Measurements from ENCODE around the gene BAIAP2. TPM values are rescaled to one million over a fixed set of nuclear protein-coding genes. Genes with fewer than 3 reads are reported as not detected.
"Not testable (repeated sequence)": the region's sequence is repeated elsewhere in the genome, so short reads cannot be mapped to it uniquely, and the experiment has no call there.

BAIAP2 gene
- total and polyA plus RNA-seq, 2 donors from 2014 or later, result 44.5 to 45.8 TPM

DNA sequence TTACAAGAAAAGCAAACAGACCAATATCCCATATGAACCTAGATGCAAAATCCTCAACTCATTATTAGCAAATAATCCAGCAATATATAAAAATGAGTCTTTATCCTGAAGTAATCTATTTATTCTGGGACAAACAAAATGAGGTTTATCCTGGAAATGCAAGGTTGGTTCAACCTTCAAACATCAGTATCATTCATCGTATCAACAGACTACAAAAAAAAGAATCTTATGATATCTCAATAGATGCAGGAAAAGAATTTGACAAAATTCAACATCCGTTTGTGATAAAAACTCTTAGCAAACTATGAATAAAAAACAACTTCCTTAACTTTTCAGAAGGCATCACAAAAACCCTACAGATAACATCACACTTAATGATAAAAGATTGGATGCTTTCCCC, 18.4 kb upstream of the BAIAP2 start:
- no peak overlapping the region for H3K9ac ChIP-seq (ENCODE audit: low read length in 3 of 3)
- H3K36me3 ChIP-seq (ENCODE audit: control insufficient read depth in 2 of 3, insufficient read depth in 3 of 3, low read length in 3 of 3), result no peaks in the 10 kb centered on the region
- TF ChIP-seq, protein P1, sequence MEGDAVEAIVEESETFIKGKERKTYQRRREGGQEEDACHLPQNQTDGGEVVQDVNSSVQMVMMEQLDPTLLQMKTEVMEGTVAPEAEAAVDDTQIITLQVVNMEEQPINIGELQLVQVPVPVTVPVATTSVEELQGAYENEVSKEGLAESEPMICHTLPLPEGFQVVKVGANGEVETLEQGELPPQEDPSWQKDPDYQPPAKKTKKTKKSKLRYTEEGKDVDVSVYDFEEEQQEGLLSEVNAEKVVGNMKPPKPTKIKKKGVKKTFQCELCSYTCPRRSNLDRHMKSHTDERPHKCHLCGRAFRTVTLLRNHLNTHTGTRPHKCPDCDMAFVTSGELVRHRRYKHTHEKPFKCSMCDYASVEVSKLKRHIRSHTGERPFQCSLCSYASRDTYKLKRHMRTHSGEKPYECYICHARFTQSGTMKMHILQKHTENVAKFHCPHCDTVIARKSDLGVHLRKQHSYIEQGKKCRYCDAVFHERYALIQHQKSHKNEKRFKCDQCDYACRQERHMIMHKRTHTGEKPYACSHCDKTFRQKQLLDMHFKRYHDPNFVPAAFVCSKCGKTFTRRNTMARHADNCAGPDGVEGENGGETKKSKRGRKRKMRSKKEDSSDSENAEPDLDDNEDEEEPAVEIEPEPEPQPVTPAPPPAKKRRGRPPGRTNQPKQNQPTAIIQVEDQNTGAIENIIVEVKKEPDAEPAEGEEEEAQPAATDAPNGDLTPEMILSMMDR (IDR thresholded peaks at IDR 0.05; ENCODE audit: borderline replicate concordance, extremely low read depth, insufficient read depth), result no peak
- no peak overlapping the region for H3K27ac ChIP-seq (ENCODE audit: low read depth in 2 of 2, low read length in 2 of 2)
- H3K9me3 ChIP-seq (ENCODE audit: control insufficient read depth in 2 of 3, insufficient read depth in 1 of 3, low read length in 3 of 3), result no peaks in the 10 kb centered on the region
- no peak for FAIRE-seq
- H3K27me3 ChIP-seq (ENCODE audit: control insufficient read depth, insufficient read depth, low read length), result no peaks in the 10 kb centered on the region
- no peak overlapping the region for H3K4me3 ChIP-seq (ENCODE audit: low read length in 3 of 3)
- peaks cover 0 to 8% (median 0%) of the 10 kb centered on the region in 3 donors for H3K4me1 ChIP-seq (ENCODE audit: control insufficient read depth in 2 of 3, insufficient read depth in 2 of 3, low read depth in 1 of 3, low read length in 3 of 3)
- intact Hi-C loops (cut with DNase I), result no loop called here
- DNase-seq, result no peak

DNA sequence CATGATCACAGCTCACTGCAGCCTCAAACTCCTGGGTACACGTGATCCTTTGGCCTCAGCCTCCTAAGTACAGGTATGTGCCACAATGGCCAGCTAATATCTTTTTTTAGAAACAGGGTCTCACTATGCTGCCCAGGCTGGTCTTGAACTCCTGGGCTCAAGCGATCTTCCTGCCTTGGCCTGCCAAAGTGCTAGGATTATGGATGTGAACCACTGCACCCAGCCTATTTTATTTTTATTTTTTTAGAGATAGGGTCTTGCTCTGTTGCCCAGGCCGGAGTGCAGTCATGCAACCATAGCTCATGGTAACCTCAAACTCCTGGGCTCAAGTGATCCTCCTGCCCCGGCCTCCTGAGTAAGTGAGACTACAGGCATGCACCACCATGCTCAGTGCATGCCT, 17.6 kb upstream of the BAIAP2 start:
- H3K4me1 ChIP-seq (ENCODE audit: control insufficient read depth in 2 of 3, insufficient read depth in 2 of 3, low read depth in 1 of 3, low read length in 3 of 3); H3K27ac ChIP-seq (ENCODE audit: low read depth in 2 of 2, low read length in 2 of 2); H3K9ac ChIP-seq (ENCODE audit: low read length in 3 of 3); H3K36me3 ChIP-seq (ENCODE audit: control insufficient read depth in 2 of 3, insufficient read depth in 3 of 3, low read length in 3 of 3); intact Hi-C loops (cut with DNase I); FAIRE-seq; H3K9me3 ChIP-seq (ENCODE audit: control insufficient read depth in 2 of 3, insufficient read depth in 1 of 3, low read length in 3 of 3); H3K4me3 ChIP-seq (ENCODE audit: low read length in 3 of 3); H3K27me3 ChIP-seq (ENCODE audit: control insufficient read depth, insufficient read depth, low read length): not testable (repeated sequence)
- peak in 1 of 5 donors; percentile 35 for DNase-seq

DNA sequence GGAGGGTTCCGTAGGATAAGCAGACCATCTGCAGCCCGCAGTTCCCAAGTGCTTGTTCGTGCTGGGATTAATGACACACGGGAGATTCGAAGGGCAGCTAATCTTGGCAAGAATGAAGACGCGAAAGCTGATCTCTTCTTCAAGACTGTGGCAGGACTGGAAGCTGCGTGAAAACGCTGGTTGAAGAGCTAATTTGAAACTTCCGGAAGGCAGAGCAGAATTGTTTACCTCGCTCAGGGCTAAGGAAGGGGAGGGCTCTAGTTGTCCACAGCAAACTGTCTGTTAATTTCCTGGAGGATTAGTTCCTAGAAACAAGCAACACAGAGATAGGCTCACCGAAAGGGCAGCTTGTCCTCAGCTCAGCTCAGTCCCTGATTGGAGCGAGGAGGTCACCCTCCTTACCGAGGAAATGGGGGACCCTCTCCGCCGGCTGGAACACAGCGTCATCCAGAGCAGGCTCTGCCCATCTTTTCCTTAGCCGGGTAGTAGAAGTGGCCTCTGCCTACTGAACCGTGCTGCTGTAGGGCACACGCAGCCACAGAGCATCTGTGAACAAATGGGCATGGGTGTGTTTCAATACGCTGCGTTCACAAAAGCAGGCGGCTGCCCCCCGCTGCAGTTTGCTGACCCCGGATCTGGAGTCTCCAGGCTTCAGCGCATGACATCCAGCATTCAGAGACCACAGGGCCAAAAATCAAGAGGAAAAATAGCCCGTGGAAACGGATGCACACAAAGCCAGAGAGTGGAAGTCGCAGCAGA, 16.7 kb upstream of the BAIAP2 start:
- TF ChIP-seq, protein P1 (IDR thresholded peaks at IDR 0.05; ENCODE audit: borderline replicate concordance, extremely low read depth, insufficient read depth), result no peak
- Histone ChIP-seq H3K27me3 (ENCODE audit: control insufficient read depth, insufficient read depth, low read length) (no peaks in the 10 kb centered on the region), H3K9ac (ENCODE audit: low read length in 3 of 3) (peak overlapping the region; percentile 1 to 65 (median 54)), H3K9me3 (ENCODE audit: control insufficient read depth in 2 of 3, insufficient read depth in 1 of 3, low read length in 3 of 3) (no peaks in the 10 kb centered on the region), H3K4me3 (ENCODE audit: low read length in 3 of 3) (peak overlapping the region; percentile 43 to 66 (median 54)), H3K27ac (ENCODE audit: low read depth in 2 of 2, low read length in 2 of 2) (peak overlapping the region; percentile 71 to 88), H3K4me1 (ENCODE audit: control insufficient read depth in 2 of 3, insufficient read depth in 2 of 3, low read depth in 1 of 3, low read length in 3 of 3) (peaks cover 0 to 8% (median 0%) of the 10 kb centered on the region in 3 donors), H3K36me3 (ENCODE audit: control insufficient read depth in 2 of 3, insufficient read depth in 3 of 3, low read length in 3 of 3) (no peaks in the 10 kb centered on the region)
- DNase-seq, result peak; percentile 59 to 88 (median 71)
- no peak for FAIRE-seq
- intact Hi-C loops (cut with DNase I), result no loop called here

DNA sequence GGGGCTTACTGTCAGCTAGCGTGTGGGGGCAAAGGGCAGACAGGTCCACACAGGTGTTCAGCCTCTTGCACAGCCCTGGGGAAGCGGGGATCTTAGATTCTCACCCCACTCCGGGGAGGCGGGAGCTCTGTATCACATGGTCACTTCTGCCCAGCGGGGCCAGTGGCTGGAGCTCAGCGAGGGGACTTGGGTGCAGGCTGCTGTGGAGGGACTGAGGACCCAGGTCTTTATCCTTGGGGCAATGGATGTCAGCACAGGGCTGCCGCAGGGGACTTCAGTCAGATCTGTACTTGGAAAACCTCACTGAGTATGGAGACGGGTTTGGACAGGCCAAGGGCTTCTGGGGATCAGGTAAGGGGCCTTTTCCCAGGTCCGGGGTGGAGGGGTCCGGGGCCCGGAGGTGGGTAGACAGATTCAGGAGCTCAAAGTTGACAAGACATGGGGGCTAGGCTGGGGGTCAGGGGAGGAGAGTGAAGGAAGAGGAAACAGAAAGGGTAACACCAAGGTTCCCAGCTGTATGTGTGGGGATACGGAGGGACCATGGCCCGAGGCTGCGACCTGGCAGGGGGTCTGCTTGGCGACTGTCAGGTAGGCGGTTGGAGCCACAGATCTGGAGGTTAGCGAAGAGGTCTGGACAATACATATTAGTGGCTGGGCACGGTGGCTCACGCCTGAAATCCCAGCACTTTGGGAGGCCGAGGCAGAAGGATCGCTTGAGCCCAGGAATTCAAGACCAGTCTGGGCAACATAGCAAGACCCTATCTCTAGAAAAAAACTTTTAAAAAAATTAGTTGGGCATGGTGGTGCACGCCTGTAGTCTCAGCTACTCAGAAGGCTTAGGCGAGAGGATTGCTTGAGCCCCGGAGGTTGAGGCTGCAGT, 15.1 kb upstream of the BAIAP2 start:
- DNase-seq (peak in 1 of 5 donors; percentile 58), FAIRE-seq (no peak)
- no peaks in the 10 kb centered on the region for H3K27me3 ChIP-seq (ENCODE audit: control insufficient read depth, insufficient read depth, low read length)
- H3K27ac ChIP-seq (ENCODE audit: low read depth in 2 of 2, low read length in 2 of 2), result no peak overlapping the region
- H3K36me3 ChIP-seq (ENCODE audit: control insufficient read depth in 2 of 3, insufficient read depth in 3 of 3, low read length in 3 of 3), result no peaks in the 10 kb centered on the region
- H3K4me3 ChIP-seq (ENCODE audit: low read length in 3 of 3), result no peak overlapping the region
- TF ChIP-seq, protein P1 (IDR thresholded peaks at IDR 0.05; ENCODE audit: borderline replicate concordance, extremely low read depth, insufficient read depth), result no peak
- peaks cover 0 to 13% (median 0%) of the 10 kb centered on the region in 3 donors for H3K4me1 ChIP-seq (ENCODE audit: control insufficient read depth in 2 of 3, insufficient read depth in 2 of 3, low read depth in 1 of 3, low read length in 3 of 3)
- intact Hi-C loops (cut with DNase I), result no loop called here
- no peak overlapping the region for H3K9ac ChIP-seq (ENCODE audit: low read length in 3 of 3)
- no peaks in the 10 kb centered on the region for H3K9me3 ChIP-seq (ENCODE audit: control insufficient read depth in 2 of 3, insufficient read depth in 1 of 3, low read length in 3 of 3)

All from kidney (tissue), 14 donors.